H9 (cell line): Measurements from ENCODE around the gene UNC13C. TPM values are rescaled to one million over a fixed set of nuclear protein-coding genes. Genes with fewer than 3 reads are reported as not detected.

Experiments
- DNase-seq: peaks from one replicate; pipeline ENCODE4 v3.0.0-alpha.2; 2017
- H2AFZ ChIP-seq: one replicate; pipeline ENCODE4 v1.6.1; 2013; ENCODE audit warnings: mild to moderate bottlenecking, low read length, control low read depth, moderate library complexity
- H2AK5ac ChIP-seq: 2 replicates; pipeline ENCODE4 v1.6.1; 2013; ENCODE audit warnings: low read length, control low read depth, mixed read lengths; ENCODE audit not compliant: insufficient read length
- H2BK120ac ChIP-seq: one replicate; pipeline ENCODE4 v1.6.1; 2013; ENCODE audit warnings: low read depth, mild to moderate bottlenecking, low read length, control low read depth, inconsistent platforms; ENCODE audit not compliant: poor library complexity, severe bottlenecking
- H2BK12ac ChIP-seq: 2 replicates; pipeline ENCODE4 v1.6.1; 2013; ENCODE audit warnings: low read length, control low read depth, mixed read lengths, low read depth; ENCODE audit not compliant: insufficient read length
- H2BK15ac ChIP-seq: 2 replicates; pipeline ENCODE4 v1.6.1; 2013; ENCODE audit warnings: low read depth, low read length, control low read depth
- H2BK20ac ChIP-seq: one replicate; pipeline ENCODE4 v1.6.1; 2013; ENCODE audit warnings: low read depth, mild to moderate bottlenecking, low read length, control low read depth, inconsistent platforms; ENCODE audit not compliant: poor library complexity, severe bottlenecking
- H2BK5ac ChIP-seq: 2 replicates; pipeline ENCODE4 v1.6.1; 2013; ENCODE audit warnings: low read length, control low read depth, mixed read lengths; ENCODE audit not compliant: insufficient read length
- H3K14ac ChIP-seq: 2 replicates; pipeline ENCODE4 v1.6.1; 2013; ENCODE audit warnings: low read length, control low read depth; ENCODE audit not compliant: insufficient read depth
- H3K18ac ChIP-seq: 2 replicates; pipeline ENCODE4 v1.6.1; 2013; ENCODE audit warnings: low read depth, mild to moderate bottlenecking, mixed read lengths, low read length, control low read depth; ENCODE audit not compliant: insufficient read length
- H3K23ac ChIP-seq: 2 replicates; pipeline ENCODE4 v1.6.1; 2013; ENCODE audit warnings: low read length, control low read depth, mixed read lengths, low read depth; ENCODE audit not compliant: insufficient read length
- H3K23me2 ChIP-seq: 2 replicates; pipeline ENCODE4 v1.6.1; 2013; ENCODE audit warnings: low read depth, mild to moderate bottlenecking, mixed read lengths, low read length, control low read depth; ENCODE audit not compliant: insufficient read length, poor library complexity, severe bottlenecking
- H3K27ac ChIP-seq: 2 replicates; pipeline ENCODE4 v1.5.1; 2013; ENCODE audit warnings: low read length, control low read depth, mixed read lengths, low read depth; ENCODE audit not compliant: insufficient read length
- H3K27me3 ChIP-seq: 2 replicates; pipeline ENCODE4 v1.6.1; 2013; ENCODE audit warnings: low read length, control low read depth, inconsistent platforms; ENCODE audit not compliant: insufficient read depth
- H3K4ac ChIP-seq: 2 replicates; pipeline ENCODE4 v1.6.1; 2013; ENCODE audit warnings: low read depth, mild to moderate bottlenecking, control low read depth, inconsistent platforms, low read length, moderate library complexity
- H3K4me1 ChIP-seq: 2 replicates; pipeline ENCODE4 v1.6.1; 2013; ENCODE audit warnings: low read length, control low read depth, inconsistent platforms; ENCODE audit not compliant: insufficient read depth
- H3K4me2 ChIP-seq: 2 replicates; pipeline ENCODE4 v1.6.1; 2013; ENCODE audit warnings: low read length, control low read depth, mixed read lengths; ENCODE audit not compliant: insufficient read length, insufficient read depth
- H3K56ac ChIP-seq: 2 replicates; pipeline ENCODE4 v1.6.1; 2013; ENCODE audit warnings: low read depth, mild to moderate bottlenecking, mixed read lengths, low read length, control low read depth; ENCODE audit not compliant: insufficient read length
- H3K79me1 ChIP-seq: 2 replicates; pipeline ENCODE4 v1.6.1; 2013; ENCODE audit warnings: low read depth, mild to moderate bottlenecking, moderate library complexity, low read length, control low read depth, inconsistent platforms; ENCODE audit not compliant: insufficient read depth, poor library complexity, severe bottlenecking
- H3K79me2 ChIP-seq: 2 replicates; pipeline ENCODE4 v1.6.1; 2013; ENCODE audit warnings: low read length, control low read depth, inconsistent platforms; ENCODE audit not compliant: insufficient read depth
- H3K9ac ChIP-seq: 2 replicates; pipeline ENCODE4 v1.6.1; 2013; ENCODE audit warnings: low read length, control low read depth, mixed read lengths; ENCODE audit not compliant: insufficient read length; ENCODE audit errors: extremely low read depth
- H3K9me3 ChIP-seq: one replicate; pipeline ENCODE4 v1.6.1; 2013; ENCODE audit warnings: low read depth, low read length, inconsistent platforms; ENCODE audit not compliant: control insufficient read depth
- H3T11ph ChIP-seq: one replicate; pipeline ENCODE4 v1.6.1; 2013; ENCODE audit warnings: mild to moderate bottlenecking, low read length, control low read depth, inconsistent platforms
- H4K20me1 ChIP-seq: one replicate; pipeline ENCODE4 v1.6.1; 2013; ENCODE audit not compliant: control insufficient read depth, insufficient read length, insufficient read depth
- H4K5ac ChIP-seq: 2 replicates; pipeline ENCODE4 v1.6.1; 2013; ENCODE audit warnings: low read depth, mild to moderate bottlenecking, mixed read lengths, low read length, control low read depth; ENCODE audit not compliant: insufficient read length
- H4K8ac ChIP-seq: replicated peaks from 2 replicates; pipeline ENCODE4 v1.6.1; 2013; ENCODE audit warnings: low read length, control low read depth, mixed read lengths, low read depth; ENCODE audit not compliant: insufficient read length
- H4K91ac ChIP-seq: 2 replicates; pipeline ENCODE4 v1.6.1; 2013; ENCODE audit warnings: low read depth, mild to moderate bottlenecking, moderate library complexity, mixed read lengths, low read length, control low read depth; ENCODE audit not compliant: insufficient read length
- H3K27ac Mint-ChIP-seq, 3 experiments: 2 replicates in 2 of 3; 3 replicates in 1 of 3; pipeline ENCODE4 v1.8.0; 2020 to 2021; ENCODE audit warnings: mixed read lengths in 3 of 3, mild to moderate bottlenecking in 1 of 3, moderate library complexity in 1 of 3
- H3K27me3 Mint-ChIP-seq: 2 replicates; pipeline ENCODE4 v1.8.0; 2021; ENCODE audit warnings: low read depth, mild to moderate bottlenecking, moderate library complexity, mixed read lengths
- H3K36me3 Mint-ChIP-seq, 3 experiments: 2 replicates in 2 of 3; 3 replicates in 1 of 3; pipeline ENCODE4 v1.8.0; 2020 to 2021; ENCODE audit warnings: low read depth in 3 of 3, mixed read lengths in 3 of 3; ENCODE audit not compliant: insufficient read depth in 1 of 3
- H3K4me1 Mint-ChIP-seq, 2 experiments: 2 replicates each; pipeline ENCODE4 v1.8.0; 2020; ENCODE audit warnings: mixed read lengths in 2 of 2
- H3K4me3 Mint-ChIP-seq, 2 experiments: 2 replicates in 1 of 2; 3 replicates in 1 of 2; pipeline ENCODE4 v1.8.0; 2020 to 2021; ENCODE audit warnings: mild to moderate bottlenecking in 2 of 2, mixed read lengths in 2 of 2, moderate library complexity in 1 of 2
- H3K9me3 Mint-ChIP-seq, 2 experiments: 2 replicates in 1 of 2; 3 replicates in 1 of 2; pipeline ENCODE4 v1.8.0; 2020; ENCODE audit warnings: mild to moderate bottlenecking in 2 of 2, mixed read lengths in 2 of 2, moderate library complexity in 1 of 2
- CTCF ChIP-seq: fragments of 200-600 bp; sonication (generic); conservative IDR thresholded peaks from 3 replicates; pipeline ENCODE4 v1.8.0; 2021; ENCODE audit warnings: antibody characterized with exemption, mild to moderate bottlenecking
- WGBS: extraction: QIAGEN DNeasy Blood & Tissue Kit; methylation state at CpG from one replicate; pipeline ENCODE4 v1.1.7; 2013; ENCODE audit warnings: missing lambda C conversion rate, low lambda C conversion rate, mixed read lengths; ENCODE audit not compliant: insufficient read length; ENCODE audit errors: extremely low coverage; 5-methylcytosine and 5-hydroxymethylcytosine counted together
- total RNA-seq: library from RNA; stranded (reverse); gene quantifications from 2 replicates; pipeline ENCODE4 v1.2.1, GENCODE V29; 2021

Gene UNC13C
- total RNA-seq, 1 experiment from 2014 or later = 0.02 TPM

- Histone ChIP-seq H3K79me2 (no peaks in the 10 kb centered on the region), H4K5ac (no peak overlapping the region), H3K9me3 (no peaks in the 10 kb centered on the region), H3K4ac (no peak overlapping the region), H3T11ph (no peak overlapping the region), H3K23ac (no peak overlapping the region), H3K4me1 (no peaks in the 10 kb centered on the region), H2BK5ac (no peak overlapping the region), H3K27ac (no peak overlapping the region), H4K91ac (no peak overlapping the region), H2BK12ac (no peak overlapping the region), H2AK5ac (no peak overlapping the region), H4K20me1 (no peaks in the 10 kb centered on the region), H3K56ac (no peak overlapping the region), H2BK15ac (no peak overlapping the region), H2BK20ac (no peak overlapping the region), H3K4me2 (no peak overlapping the region), H3K9ac (no peak overlapping the region), H3K79me1 (no peaks in the 10 kb centered on the region), H3K18ac (no peak overlapping the region), H2AFZ (no peak overlapping the region), H3K27me3 (no peaks in the 10 kb centered on the region), H2BK120ac (no peak overlapping the region), H4K8ac (no peak overlapping the region), H3K14ac (no peak overlapping the region), H3K23me2 (no peaks in the 10 kb centered on the region)
- H3K4me1 Mint-ChIP-seq = peaks cover 3 to 22% of the 10 kb centered on the region in 2 experiments
- H3K36me3 Mint-ChIP-seq = no peaks in the 10 kb centered on the region
- H3K27ac Mint-ChIP-seq = no peak overlapping the region
- WGBS = no CpG with 5 or more reads among the region's 1 CpG
- TF ChIP-seq CTCF = no peak
- DNase-seq = no peak
- H3K27me3 Mint-ChIP-seq = no peaks in the 10 kb centered on the region
- H3K9me3 Mint-ChIP-seq = peaks cover 0 to 2% of the 10 kb centered on the region in 2 experiments; a peak in 1 of 5 replicates
- H3K4me3 Mint-ChIP-seq = no peak overlapping the region
Measured at GRCh38 chr15:54305138-54305537, 326.9 kb downstream of the UNC13C start.
